ENCODE measurements around the gene TSSK6.

DNA sequence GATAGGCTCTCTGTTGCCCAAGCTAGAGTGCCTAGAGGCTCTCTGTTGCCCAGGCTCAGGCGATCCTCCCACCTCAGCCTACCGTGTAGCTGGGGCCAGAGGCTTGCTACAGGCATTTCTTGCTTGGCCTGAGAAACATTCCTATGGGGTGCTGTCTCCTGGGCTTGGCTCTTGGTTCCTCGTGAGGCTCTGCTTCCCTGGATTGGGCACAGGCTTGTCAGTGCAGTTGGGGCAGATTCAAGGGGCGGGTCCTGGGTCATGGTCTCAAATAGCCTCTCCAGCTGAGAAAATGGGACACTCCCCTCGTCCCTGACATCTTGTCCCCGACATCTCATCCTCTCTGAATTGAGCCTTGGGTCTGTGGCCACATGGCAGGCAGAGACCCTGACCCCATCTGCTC lies 4.9 kb downstream of the TSSK6 start:
- no peak for TF ChIP-seq RAD21 (IDR thresholded peaks at IDR 0.05; ENCODE audit: low read depth)
- no peak for TF ChIP-seq CEBPB (IDR thresholded peaks at IDR 0.05)
- no peak for TF ChIP-seq EP300 (IDR thresholded peaks at IDR 0.05; ENCODE audit: borderline replicate concordance)
- TF ChIP-seq, protein P1, sequence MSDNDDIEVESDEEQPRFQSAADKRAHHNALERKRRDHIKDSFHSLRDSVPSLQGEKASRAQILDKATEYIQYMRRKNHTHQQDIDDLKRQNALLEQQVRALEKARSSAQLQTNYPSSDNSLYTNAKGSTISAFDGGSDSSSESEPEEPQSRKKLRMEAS (IDR thresholded peaks at IDR 0.05), result no peak
- TF ChIP-seq, protein P2, sequence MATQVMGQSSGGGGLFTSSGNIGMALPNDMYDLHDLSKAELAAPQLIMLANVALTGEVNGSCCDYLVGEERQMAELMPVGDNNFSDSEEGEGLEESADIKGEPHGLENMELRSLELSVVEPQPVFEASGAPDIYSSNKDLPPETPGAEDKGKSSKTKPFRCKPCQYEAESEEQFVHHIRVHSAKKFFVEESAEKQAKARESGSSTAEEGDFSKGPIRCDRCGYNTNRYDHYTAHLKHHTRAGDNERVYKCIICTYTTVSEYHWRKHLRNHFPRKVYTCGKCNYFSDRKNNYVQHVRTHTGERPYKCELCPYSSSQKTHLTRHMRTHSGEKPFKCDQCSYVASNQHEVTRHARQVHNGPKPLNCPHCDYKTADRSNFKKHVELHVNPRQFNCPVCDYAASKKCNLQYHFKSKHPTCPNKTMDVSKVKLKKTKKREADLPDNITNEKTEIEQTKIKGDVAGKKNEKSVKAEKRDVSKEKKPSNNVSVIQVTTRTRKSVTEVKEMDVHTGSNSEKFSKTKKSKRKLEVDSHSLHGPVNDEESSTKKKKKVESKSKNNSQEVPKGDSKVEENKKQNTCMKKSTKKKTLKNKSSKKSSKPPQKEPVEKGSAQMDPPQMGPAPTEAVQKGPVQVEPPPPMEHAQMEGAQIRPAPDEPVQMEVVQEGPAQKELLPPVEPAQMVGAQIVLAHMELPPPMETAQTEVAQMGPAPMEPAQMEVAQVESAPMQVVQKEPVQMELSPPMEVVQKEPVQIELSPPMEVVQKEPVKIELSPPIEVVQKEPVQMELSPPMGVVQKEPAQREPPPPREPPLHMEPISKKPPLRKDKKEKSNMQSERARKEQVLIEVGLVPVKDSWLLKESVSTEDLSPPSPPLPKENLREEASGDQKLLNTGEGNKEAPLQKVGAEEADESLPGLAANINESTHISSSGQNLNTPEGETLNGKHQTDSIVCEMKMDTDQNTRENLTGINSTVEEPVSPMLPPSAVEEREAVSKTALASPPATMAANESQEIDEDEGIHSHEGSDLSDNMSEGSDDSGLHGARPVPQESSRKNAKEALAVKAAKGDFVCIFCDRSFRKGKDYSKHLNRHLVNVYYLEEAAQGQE (IDR thresholded peaks at IDR 0.05; ENCODE audit: low read depth), result no peak
- TF ChIP-seq NFIC (IDR thresholded peaks at IDR 0.05), result no peak
- no peak for TF ChIP-seq EGR1 (IDR thresholded peaks at IDR 0.05)
- no peak for TF ChIP-seq TAF1 (IDR thresholded peaks at IDR 0.05; ENCODE audit: low read depth)
- TF ChIP-seq FOXM1 (IDR thresholded peaks at IDR 0.05; ENCODE audit: borderline replicate concordance, low read depth), result no peak

All from Ishikawa (cell line).